Measurements from ENCODE around the gene CEP97.
"Not testable (repeated sequence)": the region's sequence is repeated elsewhere in the genome, so short reads cannot be mapped to it uniquely, and the experiment has no call there.

DNA sequence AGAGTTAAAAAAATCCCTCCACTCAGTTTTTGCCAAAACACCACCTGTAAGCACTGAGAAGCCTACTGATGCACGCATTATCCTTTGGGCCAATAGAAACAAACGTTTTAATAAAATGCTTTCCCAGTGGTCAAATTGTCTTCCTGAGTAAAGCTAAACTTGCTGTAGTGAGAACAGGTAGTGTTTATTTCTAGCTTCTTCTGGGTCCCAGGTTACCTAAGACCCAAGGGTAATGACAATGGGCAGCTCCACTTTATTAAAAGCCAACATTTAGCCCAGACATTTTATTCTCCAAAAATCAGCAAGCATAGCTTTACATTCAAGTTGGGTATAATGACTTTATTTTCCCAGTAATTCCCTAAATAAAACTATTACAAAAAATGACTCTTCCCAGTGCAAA is 45.6 kb upstream of the CEP97 start:
- TF ChIP-seq, protein P1, sequence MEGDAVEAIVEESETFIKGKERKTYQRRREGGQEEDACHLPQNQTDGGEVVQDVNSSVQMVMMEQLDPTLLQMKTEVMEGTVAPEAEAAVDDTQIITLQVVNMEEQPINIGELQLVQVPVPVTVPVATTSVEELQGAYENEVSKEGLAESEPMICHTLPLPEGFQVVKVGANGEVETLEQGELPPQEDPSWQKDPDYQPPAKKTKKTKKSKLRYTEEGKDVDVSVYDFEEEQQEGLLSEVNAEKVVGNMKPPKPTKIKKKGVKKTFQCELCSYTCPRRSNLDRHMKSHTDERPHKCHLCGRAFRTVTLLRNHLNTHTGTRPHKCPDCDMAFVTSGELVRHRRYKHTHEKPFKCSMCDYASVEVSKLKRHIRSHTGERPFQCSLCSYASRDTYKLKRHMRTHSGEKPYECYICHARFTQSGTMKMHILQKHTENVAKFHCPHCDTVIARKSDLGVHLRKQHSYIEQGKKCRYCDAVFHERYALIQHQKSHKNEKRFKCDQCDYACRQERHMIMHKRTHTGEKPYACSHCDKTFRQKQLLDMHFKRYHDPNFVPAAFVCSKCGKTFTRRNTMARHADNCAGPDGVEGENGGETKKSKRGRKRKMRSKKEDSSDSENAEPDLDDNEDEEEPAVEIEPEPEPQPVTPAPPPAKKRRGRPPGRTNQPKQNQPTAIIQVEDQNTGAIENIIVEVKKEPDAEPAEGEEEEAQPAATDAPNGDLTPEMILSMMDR (IDR thresholded peaks at IDR 0.05; ENCODE audit: low read depth, low read length), result not testable (repeated sequence)
- TF ChIP-seq EZH2phosphoT487 (IDR thresholded peaks at IDR 0.05; ENCODE audit: low read depth), result not testable (repeated sequence)

Measured in OCI-LY3 (cell line).